PC-3 (cell line): ENCODE results near the gene BID. TPM values are rescaled to one million over a fixed set of nuclear protein-coding genes. Genes with fewer than 3 reads are reported as not detected.

Experiments
- ATAC-seq: fragments of 200-7000 bp; cut with Tn5 transposase; 2 replicates; pipeline ENCODE4 v1.9.1; 2020; ENCODE audit warnings: mild to moderate bottlenecking, moderate library complexity
- BruUV-seq: library from RNA; stranded (reverse); fragments of 400-500 nt; replicated peaks from 2 replicates; lab custom pipeline; 2021; lab: Mats Ljungman, UMichigan
- CTCF ChIA-PET: fragments of 300-600 bp; sonication (Branson Sonifier 250); formaldehyde crosslinking; loops from one replicate; lab custom pipeline; 2022; ENCODE audit warnings: antibody characterized with exemption; lab: Charles Lee
- POLR2A ChIA-PET: fragments of 300-600 bp; sonication (Branson Sonifier 250); formaldehyde crosslinking; loops from one replicate; lab custom pipeline; 2022; ENCODE audit warnings: antibody characterized with exemption; ENCODE audit not compliant: unreplicated experiment; lab: Charles Lee
- DNase-seq: peaks from one replicate; pipeline ENCODE4 v3.0.0-alpha.2; 2015
- H2AFZ ChIP-seq: fragments of 300-600 bp; sonication (generic); 2 replicates; pipeline ENCODE4 v1.6.0; 2016; ENCODE audit warnings: antibody characterized with exemption, low read length
- H3F3A ChIP-seq: fragments of 300-600 bp; sonication (generic); one replicate; pipeline ENCODE4 v1.6.0; 2017; ENCODE audit warnings: antibody characterized with exemption, low read length, control low read depth, mild to moderate bottlenecking; ENCODE audit not compliant: unreplicated experiment
- H3K27ac ChIP-seq: fragments of 300-600 bp; sonication (generic); 2 replicates; pipeline ENCODE4 v1.5.1; 2016; ENCODE audit warnings: mild to moderate bottlenecking, low read length
- H3K27me3 ChIP-seq: fragments of 300-600 bp; sonication (generic); 2 replicates; pipeline ENCODE4 v1.6.1; 2016; ENCODE audit warnings: low read length, mixed read lengths
- H3K36me3 ChIP-seq: fragments of 300-600 bp; sonication (generic); 2 replicates; pipeline ENCODE4 v1.6.1; 2016; ENCODE audit warnings: low read depth, mixed run types, low read length, mixed read lengths
- H3K4me1 ChIP-seq: fragments of 300-600 bp; sonication (generic); 2 replicates; pipeline ENCODE4 v1.5.1; 2016; ENCODE audit warnings: low read length; ENCODE audit not compliant: insufficient read depth
- H3K4me2 ChIP-seq: fragments of 300-600 bp; sonication (generic); 2 replicates; pipeline ENCODE4 v1.6.0; 2016; ENCODE audit warnings: low read length
- H3K4me3 ChIP-seq: fragments of 300-600 bp; sonication (generic); 2 replicates; pipeline ENCODE4 v1.5.1; 2016; ENCODE audit warnings: mild to moderate bottlenecking, low read length, mixed read lengths
- H3K79me2 ChIP-seq: fragments of 300-600 bp; sonication (generic); 2 replicates; pipeline ENCODE4 v1.6.1; 2017; ENCODE audit warnings: low read length, mixed read lengths
- H3K9ac ChIP-seq: fragments of 300-600 bp; sonication (generic); 2 replicates; pipeline ENCODE4 v1.6.0; 2016; ENCODE audit warnings: mild to moderate bottlenecking, low read length
- H3K9me2 ChIP-seq: fragments of 300-600 bp; sonication (generic); replicated peaks from 2 replicates; pipeline ENCODE4 v1.6.1; 2016; ENCODE audit warnings: mixed run types, low read length, mixed read lengths
- H3K9me3 ChIP-seq: fragments of 300-600 bp; sonication (generic); 2 replicates; pipeline ENCODE4 v1.6.1; 2016; ENCODE audit warnings: low read length, mixed read lengths
- H4K20me1 ChIP-seq: fragments of 300-600 bp; sonication (generic); 2 replicates; pipeline ENCODE4 v1.6.1; 2016; ENCODE audit warnings: low read length, mixed read lengths
- CTCF ChIP-seq: fragments of 300-600 bp; sonication (generic); conservative IDR thresholded peaks from 2 replicates; pipeline ENCODE4 v1.5.1; 2017; ENCODE audit warnings: antibody characterized with exemption, low read depth, mild to moderate bottlenecking, low read length
- EZH2 ChIP-seq: fragments of 300-600 bp; sonication (generic); IDR thresholded peaks from one replicate; pipeline ENCODE4 v1.6.1; 2017; ENCODE audit warnings: antibody characterized with exemption, mild to moderate bottlenecking, low read length; ENCODE audit not compliant: unreplicated experiment
- EZH2phosphoT487 ChIP-seq: fragments of 300-600 bp; sonication (generic); IDR thresholded peaks from 2 replicates; pipeline ENCODE4 v1.6.1; 2018; ENCODE audit warnings: mild to moderate bottlenecking, antibody characterized with exemption, low read length, borderline replicate concordance
- intact Hi-C: fragments of 100-400 bp; cut with micrococcal nuclease; formaldehyde crosslinking; loops from 2 replicates; pipeline ENCODE4 v1.9.0; 2023
- total RNA-seq: library from RNA; depleted of rRNA; stranded (reverse); fragments of >200 nt; gene quantifications from 2 replicates; pipeline ENCODE4 v1.2.3, GENCODE V29; 2014

The BID gene
- total RNA-seq, 1 experiment from 2014 or later: 123 TPM

- Histone ChIP-seq H2AFZ (no peak overlapping the region), H3K9me3 (no peaks in the 10 kb centered on the region), H3K79me2 (no peaks in the 10 kb centered on the region), H3K4me3 (no peak overlapping the region), H3F3A (no peaks in the 10 kb centered on the region), H3K27me3 (no peaks in the 10 kb centered on the region), H3K4me1 (peaks cover 9% of the 10 kb centered on the region; the same call in 1 of the 2 replicates), H3K36me3 (no peaks in the 10 kb centered on the region), H3K9ac (no peak overlapping the region), H3K4me2 (peak overlapping the region; percentile 22; the same call in 1 of the 2 replicates), H3K9me2 (no peaks in the 10 kb centered on the region), H3K27ac (peak overlapping the region; percentile 30; the same call in 1 of the 2 replicates), H4K20me1 (no peaks in the 10 kb centered on the region)
- CTCF ChIA-PET: no interaction called here
- ATAC-seq (peak; percentile 68), DNase-seq (peak; percentile 48)
- TF ChIP-seq CTCF (no peak), EZH2phosphoT487 (no peak), EZH2 (no peak)
- intact Hi-C loops: no loop called here
- POLR2A ChIA-PET: no interaction called here
- BruUV-seq: no TSS peak
Measured at GRCh38 chr22:17753401-17753989, 20.8 kb downstream of the BID start.

- no TSS peak for BruUV-seq
Measured at GRCh38 chr22:17751596-17751995, 22.7 kb downstream of the BID start.

More at GRCh38 chr22:17751596-17751995, 22.7 kb downstream of the BID start:
- H3K9me3 ChIP-seq: no peaks in the 10 kb centered on the region
- H3K27me3 ChIP-seq: no peaks in the 10 kb centered on the region
- intact Hi-C loops: no loop called here
- no peak for DNase-seq
- H2AFZ ChIP-seq: no peak overlapping the region
- ChIA-PET POLR2A (no interaction called here), CTCF (no interaction called here)
- H3F3A ChIP-seq: no peaks in the 10 kb centered on the region
- no peak for ATAC-seq
- no peak overlapping the region for H3K4me3 ChIP-seq
- no peak overlapping the region for H3K9ac ChIP-seq
- peaks cover 9% of the 10 kb centered on the region; the same call in 1 of the 2 replicates for H3K4me1 ChIP-seq
- H3K4me2 ChIP-seq: no peak overlapping the region
- H4K20me1 ChIP-seq: no peaks in the 10 kb centered on the region
- no peaks in the 10 kb centered on the region for H3K36me3 ChIP-seq
- H3K27ac ChIP-seq: no peak overlapping the region
- no peaks in the 10 kb centered on the region for H3K9me2 ChIP-seq
- no peak for TF ChIP-seq CTCF
- TF ChIP-seq EZH2: no peak
- no peak for TF ChIP-seq EZH2phosphoT487
- H3K79me2 ChIP-seq: no peaks in the 10 kb centered on the region
